Psoas muscle (tissue), 8 donors: ENCODE data around the gene ARSA. TPM values are rescaled to one million over a fixed set of nuclear protein-coding genes. Genes with fewer than 3 reads are reported as not detected.

ENCODE experiments used
- ATAC-seq, 4 donors: fragments of 200-7000 bp; cut with Tn5 transposase; one replicate each; pipeline ENCODE4 v1.9.1; 2020; ENCODE audit warnings: moderate library complexity in 3 of 4, mild to moderate bottlenecking in 2 of 4
- DNase-seq, 2 donors: peaks; one replicate each; pipeline ENCODE4 v3.0.0-alpha.2; 2020
- H3K27ac ChIP-seq: fragments of 200-600 bp; one replicate; pipeline ENCODE4 v1.8.0; 2022
- H3K27me3 ChIP-seq, 3 donors: fragments of 200-600 bp in 1 of 3; one replicate each; pipeline versions ENCODE4 v1.6.1 to v1.8.0; 2013 to 2022; ENCODE audit warnings: low read length in 2 of 3, mild to moderate bottlenecking in 2 of 3, moderate library complexity in 1 of 3; ENCODE audit not compliant: insufficient read depth in 3 of 3
- H3K36me3 ChIP-seq, 2 donors: fragments of 200-600 bp in 1 of 2; one replicate each; pipeline versions ENCODE4 v1.6.1 to v1.8.0; 2013 to 2022; ENCODE audit warnings: low read depth in 1 of 2, mild to moderate bottlenecking in 1 of 2, moderate library complexity in 1 of 2; ENCODE audit not compliant: insufficient read depth in 1 of 2
- H3K4me1 ChIP-seq: fragments of 200-600 bp; one replicate; pipeline ENCODE4 v1.8.0; 2022
- H3K4me3 ChIP-seq: fragments of 200-600 bp; one replicate; pipeline ENCODE4 v1.8.0; 2022; ENCODE audit warnings: mild to moderate bottlenecking
- H3K9me3 ChIP-seq: fragments of 200-600 bp; one replicate; pipeline ENCODE4 v1.8.0; 2022
- CTCF ChIP-seq: fragments of 200-600 bp; IDR thresholded peaks from one replicate; pipeline ENCODE4 v1.8.0; 2022; ENCODE audit warnings: antibody characterized with exemption
- WGBS, 3 donors: extraction: QIAGEN DNeasy Blood & Tissue Kit; methylation state at CpG; one replicate each; pipeline versions ENCODE4 v1.1.6 to v1.1.7; 2013; 5-methylcytosine and 5-hydroxymethylcytosine counted together
- intact Hi-C, 2 donors: fragments of 100-400 bp; cut with DNase I; formaldehyde crosslinking; loops; one replicate each; pipeline versions ENCODE4 v1.11.0 to v1.14.2; 2022
- polyA plus RNA-seq, 3 donors: library from polyadenylated mRNA; stranded (reverse); fragments of 200-250 nt; gene quantifications; one replicate each; pipeline ENCODE4 v1.2.3, GENCODE V29; 2013
- total RNA-seq, 4 donors: library from RNA; stranded (reverse); fragmentation: NEBNext Ultra II Directional in 2 of 4; extraction: Animal tissue kit (Norgen Biotek cat#: 25700) in 2 of 4; gene quantifications; one replicate each; pipeline versions ENCODE4 v1.2.1 to v1.2.4, GENCODE V29; 2021 to 2023
- donor health status: healthy with polysubstance abuse.
- donor health status: DM: no; HTN: no; CAD: no; lungs with moderate emphysema.
- donor health status: Bipolar disorder and iron deficiency.
- donor health status: healthy.
- donor health status: DM: yes; HTN: yes; CAD: no.
- donor health status: DM: no; HTN: no; CAD: no.
- donor health status: DM: no; HTN: no; CAD: no.
- donor health status: DM: yes; HTN: yes; CAD: no.

Gene ARSA
- total and polyA plus RNA-seq, 7 donors: 8.3 to 13.6 (median 9.8) TPM

- DNase-seq (no peak), ATAC-seq (peak in 2 of 4 donors; percentile 9 to 23)
- peak; percentile 20 for TF ChIP-seq CTCF
- Histone ChIP-seq H3K36me3 (peaks cover 0 to 69% of the 10 kb centered on the region in 2 donors), H3K27ac (no peak overlapping the region), H3K4me1 (peaks cover 25% of the 10 kb centered on the region), H3K9me3 (no peaks in the 10 kb centered on the region), H3K4me3 (no peak overlapping the region), H3K27me3 (no peaks in the 10 kb centered on the region)
- WGBS, 3 donors: 45 to 53% (median 47%) methylated on average over 5 of the region's 5 CpGs
- intact Hi-C loops: loop anchor here (5.0 kb wide), 2 partner anchors 46 to 69 kb away; partner anchors contain the start of genes LMF2 (in 2 of the 2) and NCAPH2 (in 2 of the 2)
Observed at GRCh38 chr22:50576070-50576469, 51.9 kb downstream of the ARSA start.

- 72 to 77% (median 77%) methylated on average over 6 to 8 of the region's 8 CpGs for WGBS, 3 donors
- no peak overlapping the region for H3K27ac ChIP-seq
- DNase-seq (no peak), ATAC-seq (no peak)
- intact Hi-C loops: loop anchor here (5.0 kb wide), 2 partner anchors 47 to 68 kb away; partner anchors contain the start of genes LMF2 (in 2 of the 2) and NCAPH2 (in 2 of the 2)
- H3K27me3 ChIP-seq: no peaks in the 10 kb centered on the region
- H3K4me3 ChIP-seq: no peak overlapping the region
- no peaks in the 10 kb centered on the region for H3K9me3 ChIP-seq
- peaks cover 23% of the 10 kb centered on the region for H3K4me1 ChIP-seq
- peaks cover 0 to 75% of the 10 kb centered on the region in 2 donors for H3K36me3 ChIP-seq
- no peak for TF ChIP-seq CTCF
Observed at GRCh38 chr22:50575426-50575941, 52.5 kb downstream of the ARSA start.

Other genes starting within 250 kb of the ARSA start
- 10 to 100 TPM; 75.3 to 98.0 (median 82.8) TPM for gene SBF1, start 153.1 kb downstream of the ARSA start, total RNA-seq
- 10 to 100 TPM; 42.1 to 58.6 (median 54.9) TPM for gene SBF1, start 153.1 kb downstream of the ARSA start, polyA plus RNA-seq
- gene ADM2, start 146.6 kb downstream of the ARSA start, total RNA-seq: under 1 TPM in 1 of 4 donors, not detected in 3; 0.21 TPM
- gene ADM2, start 146.6 kb downstream of the ARSA start, polyA plus RNA-seq: under 1 TPM in 2 of 3 donors, not detected in 1; 0.01 to 0.05 TPM
- not detected for gene MIOX, start 141.3 kb downstream of the ARSA start, total RNA-seq
- not detected for gene MIOX, start 141.3 kb downstream of the ARSA start, polyA plus RNA-seq
- 10 to 100 TPM; 16.7 to 18.6 (median 17.3) TPM for gene LMF2, start 120.5 kb downstream of the ARSA start, total RNA-seq
- gene LMF2, start 120.5 kb downstream of the ARSA start, polyA plus RNA-seq: 10 to 100 TPM; 14.9 to 24.1 (median 15.6) TPM
- gene NCAPH2, start 119.9 kb downstream of the ARSA start, total RNA-seq: 10 to 100 TPM; 19.2 to 24.2 (median 21.7) TPM
- 10 to 100 TPM; 21.8 to 26.3 (median 23.7) TPM for gene NCAPH2, start 119.9 kb downstream of the ARSA start, polyA plus RNA-seq
- gene SCO2, start 102.6 kb downstream of the ARSA start, total RNA-seq: under 1 TPM in 1 of 4 donors, not detected in 3; 0.97 TPM
- gene SCO2, start 102.6 kb downstream of the ARSA start, polyA plus RNA-seq: under 1 TPM in 2 of 3 donors, not detected in 1; 0.99 to 1.00 TPM
- 10 to 100 TPM in 3 of 4 donors, 1 to 10 TPM in 1; 7.1 to 18.8 (median 13.3) TPM for gene TYMP, start 98.1 kb downstream of the ARSA start, total RNA-seq
- gene TYMP, start 98.1 kb downstream of the ARSA start, polyA plus RNA-seq: 10 to 100 TPM in 1 of 3 donors, 1 to 10 TPM in 2; 5.0 to 26.0 (median 7.0) TPM
- under 1 TPM in 1 of 4 donors, not detected in 3; 0.11 TPM for gene KLHDC7B, start 82.3 kb downstream of the ARSA start, total RNA-seq
- under 1 TPM in 2 of 3 donors, not detected in 1; 0.01 TPM for gene KLHDC7B, start 82.3 kb downstream of the ARSA start, polyA plus RNA-seq
- not detected for gene SYCE3, start 65.2 kb downstream of the ARSA start, total RNA-seq
- not detected for gene SYCE3, start 65.2 kb downstream of the ARSA start, polyA plus RNA-seq
- 100 to 1,000 TPM in 3 of 4 donors, 10 to 100 TPM in 1; 75.8 to 144 (median 139) TPM for gene CPT1B, start 49.7 kb downstream of the ARSA start, total RNA-seq
- gene CPT1B, start 49.7 kb downstream of the ARSA start, polyA plus RNA-seq: 10 to 100 TPM; 57.4 to 87.6 (median 70.8) TPM
- 10 to 100 TPM; 11.5 to 25.2 (median 16.3) TPM for gene CHKB, start 45.3 kb downstream of the ARSA start, total RNA-seq
- gene CHKB, start 45.3 kb downstream of the ARSA start, polyA plus RNA-seq: 10 to 100 TPM; 13.1 to 14.3 (median 13.6) TPM
- under 1 TPM; 0.12 to 0.34 (median 0.17) TPM for gene MAPK8IP2, start 27.4 kb downstream of the ARSA start, total RNA-seq
- gene MAPK8IP2, start 27.4 kb downstream of the ARSA start, polyA plus RNA-seq: under 1 TPM; 0.13 to 0.22 (median 0.15) TPM
- 10 to 100 TPM in 3 of 4 donors, 1 to 10 TPM in 1; 7.5 to 16.3 (median 13.5) TPM for gene SHANK3, start 44.7 kb upstream of the ARSA start, total RNA-seq
- 1 to 10 TPM; 4.2 to 9.3 (median 4.8) TPM for gene SHANK3, start 44.7 kb upstream of the ARSA start, polyA plus RNA-seq
- under 1 TPM in 3 of 4 donors, not detected in 1; 0.26 to 0.82 (median 0.64) TPM for gene ACR, start 110.1 kb upstream of the ARSA start, total RNA-seq
- under 1 TPM in 2 of 3 donors, not detected in 1; 0.10 to 0.19 TPM for gene ACR, start 110.1 kb upstream of the ARSA start, polyA plus RNA-seq
- gene RABL2B, start 155.5 kb upstream of the ARSA start, total RNA-seq: 10 to 100 TPM in 1 of 4 donors, 1 to 10 TPM in 3; 4.1 to 11.8 (median 6.0) TPM
- 10 to 100 TPM in 2 of 3 donors, 1 to 10 TPM in 1; 7.1 to 12.7 (median 12.2) TPM for gene RABL2B, start 155.5 kb upstream of the ARSA start, polyA plus RNA-seq